Measurements from ENCODE around the gene PRKCSH.

DNA sequence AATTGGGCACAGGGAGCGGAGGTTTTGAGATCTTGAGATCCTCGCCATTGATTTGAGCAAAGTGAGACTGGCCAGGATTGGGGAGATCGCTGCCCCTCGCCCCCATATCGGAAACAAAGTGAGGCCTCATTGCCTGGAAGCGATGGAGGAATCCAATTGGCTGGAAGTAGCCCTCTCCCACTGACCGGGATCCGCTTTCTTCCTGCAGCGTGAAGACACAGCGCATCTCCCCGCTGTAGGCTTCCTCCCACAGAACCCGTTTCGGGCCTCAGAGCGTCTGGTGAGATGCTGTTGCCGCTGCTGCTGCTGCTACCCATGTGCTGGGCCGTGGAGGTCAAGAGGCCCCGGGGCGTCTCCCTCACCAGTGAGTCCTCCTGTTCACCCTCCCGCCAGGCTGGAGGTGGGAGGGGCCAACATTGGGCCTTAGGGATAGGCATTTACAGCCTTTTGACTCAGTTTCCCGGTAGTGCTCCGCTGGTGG lies 438 bp downstream of the PRKCSH start:
- TF ChIP-seq, protein P1, sequence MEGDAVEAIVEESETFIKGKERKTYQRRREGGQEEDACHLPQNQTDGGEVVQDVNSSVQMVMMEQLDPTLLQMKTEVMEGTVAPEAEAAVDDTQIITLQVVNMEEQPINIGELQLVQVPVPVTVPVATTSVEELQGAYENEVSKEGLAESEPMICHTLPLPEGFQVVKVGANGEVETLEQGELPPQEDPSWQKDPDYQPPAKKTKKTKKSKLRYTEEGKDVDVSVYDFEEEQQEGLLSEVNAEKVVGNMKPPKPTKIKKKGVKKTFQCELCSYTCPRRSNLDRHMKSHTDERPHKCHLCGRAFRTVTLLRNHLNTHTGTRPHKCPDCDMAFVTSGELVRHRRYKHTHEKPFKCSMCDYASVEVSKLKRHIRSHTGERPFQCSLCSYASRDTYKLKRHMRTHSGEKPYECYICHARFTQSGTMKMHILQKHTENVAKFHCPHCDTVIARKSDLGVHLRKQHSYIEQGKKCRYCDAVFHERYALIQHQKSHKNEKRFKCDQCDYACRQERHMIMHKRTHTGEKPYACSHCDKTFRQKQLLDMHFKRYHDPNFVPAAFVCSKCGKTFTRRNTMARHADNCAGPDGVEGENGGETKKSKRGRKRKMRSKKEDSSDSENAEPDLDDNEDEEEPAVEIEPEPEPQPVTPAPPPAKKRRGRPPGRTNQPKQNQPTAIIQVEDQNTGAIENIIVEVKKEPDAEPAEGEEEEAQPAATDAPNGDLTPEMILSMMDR (IDR thresholded peaks at IDR 0.05): no peak
- TF ChIP-seq POLR2A (IDR thresholded peaks at IDR 0.05): peak in 1 of 2 donors; percentile 6
